Medulla oblongata (tissue), 1 donor: ENCODE data around the gene GRM5.
"Not testable (repeated sequence)": the region's sequence is repeated elsewhere in the genome, so short reads cannot be mapped to it uniquely, and the experiment has no call there.

ENCODE experiments used
- DNase-seq: peaks from one replicate; pipeline ENCODE4 v3.0.0-alpha.2; 2015; ENCODE audit errors: extremely low spot score

Gene GRM5

GRCh38 chr11:88835709-88836108 is 230.1 kb downstream of the GRM5 start:
- not testable (repeated sequence) for DNase-seq

DNA sequence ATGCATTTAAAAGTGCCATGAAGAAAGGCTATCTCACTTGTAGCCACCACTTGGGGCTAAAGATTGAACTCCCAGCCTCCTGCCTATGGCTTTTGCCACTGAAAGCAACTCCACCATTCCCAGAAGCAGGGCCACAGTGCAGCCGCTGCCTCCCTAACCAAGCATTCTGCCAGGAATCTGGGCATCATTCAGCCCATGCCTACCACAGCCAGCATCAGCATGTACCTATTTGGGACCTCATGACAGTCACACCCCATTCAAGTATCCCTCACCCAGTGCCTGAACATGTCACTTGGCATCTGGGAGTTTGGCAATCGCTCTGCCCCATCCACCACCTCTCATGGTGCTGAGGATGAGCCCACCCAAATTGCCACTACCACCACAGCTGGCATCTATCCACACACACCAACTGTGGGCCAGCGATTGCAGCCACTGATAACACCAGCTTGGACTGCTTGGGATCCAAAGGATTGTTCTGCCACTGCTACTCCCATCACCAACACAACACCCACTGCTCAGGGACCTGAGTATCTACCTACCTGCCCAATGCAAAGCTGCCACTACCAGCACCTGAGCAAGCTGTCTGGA is 234.4 kb downstream of the GRM5 start:
- DNase-seq: no peak

GRCh38 chr11:88827018-88827676 is 238.6 kb downstream of the GRM5 start:
- DNase-seq: no peak

DNA sequence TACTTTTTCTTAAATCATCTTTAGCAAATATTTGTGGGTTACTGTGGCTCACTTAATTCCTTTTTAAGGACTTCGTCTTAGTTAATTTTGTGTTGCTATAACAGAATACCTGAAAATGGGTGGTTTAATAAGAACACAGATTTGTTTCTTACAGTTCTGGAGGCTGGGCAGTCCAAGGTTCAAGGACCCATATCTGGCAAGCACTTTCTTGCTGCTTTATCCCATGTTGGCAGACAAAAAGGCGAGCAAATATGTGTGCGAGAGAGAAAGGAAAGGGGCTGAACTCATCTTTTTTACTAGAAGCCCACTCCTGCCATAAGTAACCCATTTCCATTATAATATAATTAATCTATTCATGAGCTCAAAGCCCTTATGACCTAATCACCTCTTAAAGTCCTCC is 246.2 kb downstream of the GRM5 start:
- no peak for DNase-seq

DNA sequence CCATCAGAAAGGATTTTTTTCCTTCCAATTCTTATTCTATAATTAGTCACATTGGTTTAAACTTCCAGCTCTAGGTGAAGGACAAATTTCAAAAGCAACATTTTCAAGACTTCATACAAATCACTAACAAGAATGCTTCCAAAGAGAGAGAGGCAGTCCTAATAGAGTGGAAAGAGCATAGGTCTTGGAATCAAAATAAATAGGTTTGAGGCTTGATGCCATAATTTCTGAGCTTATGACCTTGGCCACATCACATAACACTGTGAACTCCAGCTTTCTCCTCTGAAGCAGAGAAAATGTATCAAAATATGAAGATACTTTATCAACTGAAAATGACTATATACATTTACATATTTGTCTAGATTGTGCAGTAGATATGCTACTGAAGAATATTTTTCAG is 246.8 kb downstream of the GRM5 start:
- DNase-seq: no peak

GRCh38 chr11:88815505-88815904 is 250.3 kb downstream of the GRM5 start:
- no peak for DNase-seq

DNA sequence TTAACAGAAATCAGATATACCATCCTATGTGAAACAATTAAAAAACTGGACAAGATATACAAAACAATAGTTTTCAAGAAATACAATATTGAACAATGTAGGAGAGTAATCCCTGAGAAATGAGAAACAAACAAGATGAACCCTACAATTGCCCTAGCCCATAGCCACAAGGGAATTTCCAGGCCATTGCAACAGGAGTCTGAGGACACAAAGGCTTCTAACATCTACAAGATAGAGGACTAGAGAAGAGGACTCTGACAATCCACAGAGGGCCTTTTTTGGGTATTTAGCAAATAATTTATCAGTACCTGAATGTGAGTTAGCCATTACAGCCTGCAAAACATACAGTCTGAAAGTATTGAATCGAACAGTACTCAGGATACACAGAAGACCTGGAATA is 251.7 kb downstream of the GRM5 start:
- DNase-seq: no peak

DNA sequence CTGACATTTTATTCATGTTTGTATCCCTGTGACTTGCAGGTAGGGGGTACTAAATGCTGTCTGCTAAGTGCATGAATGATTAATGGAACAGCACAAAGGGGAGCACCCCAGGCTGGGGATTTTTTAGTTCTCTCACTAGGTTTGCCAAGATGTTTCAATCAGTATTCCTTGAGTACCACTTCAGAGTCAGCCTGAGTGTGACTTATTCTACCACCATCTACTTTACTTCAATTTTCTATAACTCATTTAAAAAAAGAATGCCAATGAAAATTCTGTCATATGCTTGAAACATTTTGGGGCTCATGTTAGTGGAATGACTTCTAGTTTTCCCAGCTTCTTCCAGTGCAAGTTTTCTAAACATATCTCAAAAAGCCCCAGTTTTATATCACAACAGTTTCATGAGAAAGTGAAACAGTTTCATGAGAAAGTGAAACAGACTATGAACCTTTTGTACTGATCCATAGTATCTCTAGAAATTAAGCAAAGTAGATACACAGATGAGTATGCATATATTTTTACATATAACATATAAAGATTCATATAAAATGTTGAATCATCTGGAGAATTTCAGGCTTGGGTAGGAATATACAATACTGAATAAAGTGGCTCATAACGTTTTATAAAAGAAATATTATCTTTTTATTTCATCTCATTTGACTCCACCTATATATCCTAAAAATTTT is 252.4 kb downstream of the GRM5 start:
- no peak for DNase-seq

- no peak for DNase-seq
These were observed 255.2 kb downstream of the GRM5 start for GRCh38 chr11:88810420-88811097.

GRCh38 chr11:88809126-88809525 is 256.7 kb downstream of the GRM5 start:
- DNase-seq: no peak

DNA sequence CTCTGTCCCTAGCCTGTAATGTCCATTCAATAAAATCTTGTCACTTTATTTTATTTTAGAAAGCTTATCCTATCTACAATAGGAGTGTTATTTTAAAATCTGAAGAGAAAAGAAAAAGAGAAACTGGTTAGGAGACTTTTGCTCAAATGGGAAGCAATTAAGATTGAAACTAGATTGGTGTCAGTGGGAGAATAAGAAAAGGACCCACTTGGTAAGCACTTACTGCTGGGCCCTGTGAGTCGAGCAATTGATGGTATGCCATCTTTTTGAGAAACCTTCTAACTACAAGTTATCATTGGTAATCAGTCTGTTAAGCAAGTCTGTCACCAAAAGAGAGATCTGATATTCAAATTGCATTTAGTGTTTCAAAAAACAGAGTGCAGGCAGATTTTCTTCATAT is 258.4 kb downstream of the GRM5 start:
- no peak for DNase-seq

DNA sequence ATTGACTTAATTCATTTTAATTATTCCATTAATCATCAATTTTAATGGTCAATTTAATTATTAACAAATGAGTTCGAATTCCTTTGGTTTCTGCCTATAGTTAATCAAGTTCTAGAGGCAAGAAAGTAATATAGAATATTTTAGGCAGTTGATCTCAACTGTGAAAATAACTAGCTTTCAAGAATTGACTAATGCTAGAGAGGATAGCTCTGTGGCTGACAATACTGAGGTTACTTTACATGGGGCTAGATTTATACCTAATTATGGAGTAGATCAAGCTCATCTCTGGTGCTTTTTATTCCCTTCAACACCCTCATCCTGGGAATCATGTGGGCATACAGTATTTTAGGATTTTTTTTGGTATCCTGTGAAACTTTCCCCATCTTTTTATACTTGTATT is 259.4 kb downstream of the GRM5 start:
- DNase-seq: no peak

- DNase-seq: no peak
These were observed 264.2 kb downstream of the GRM5 start for GRCh38 chr11:88801484-88802123.

- peak; percentile 71 for DNase-seq
These were observed 265.8 kb downstream of the GRM5 start for GRCh38 chr11:88799771-88800500.

GRCh38 chr11:88790182-88790581 is 275.6 kb downstream of the GRM5 start:
- DNase-seq: no peak

GRCh38 chr11:88779577-88779976 is 286.2 kb downstream of the GRM5 start:
- DNase-seq: no peak

DNA sequence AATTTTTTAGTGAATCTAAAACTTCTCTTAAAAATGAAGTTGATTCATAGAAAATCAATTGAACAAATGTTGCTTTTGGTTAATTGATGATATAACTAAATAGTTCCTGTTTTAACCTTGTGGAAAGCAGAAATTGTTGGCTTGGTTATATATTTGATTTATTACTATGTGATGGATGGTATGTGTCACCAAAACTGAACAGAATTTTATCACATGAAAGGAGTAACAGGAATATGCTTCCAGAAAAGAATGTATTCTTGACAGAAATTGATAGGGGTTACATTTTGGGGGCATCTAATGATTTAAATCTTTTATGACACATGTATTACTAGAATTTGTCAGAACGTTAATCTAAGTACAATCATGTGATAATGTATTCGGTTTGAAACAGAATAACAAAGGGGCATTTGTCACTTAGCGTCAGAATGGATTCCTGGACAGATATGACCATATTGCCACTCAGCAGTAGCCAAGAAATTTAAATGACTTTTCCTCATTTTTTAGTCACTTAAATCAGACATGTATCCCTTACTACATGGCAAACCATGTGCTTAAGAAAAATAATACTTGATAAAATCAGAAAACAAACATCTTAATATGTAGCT is 295.2 kb downstream of the GRM5 start:
- DNase-seq: no peak

- no peak for DNase-seq
These were observed 321.6 kb downstream of the GRM5 start for GRCh38 chr11:88744140-88744539.

- no peak for DNase-seq
These were observed 326.3 kb downstream of the GRM5 start for GRCh38 chr11:88739524-88739923.

- peak; percentile 89 for DNase-seq
These were observed 356.2 kb downstream of the GRM5 start for GRCh38 chr11:88709567-88709966.

DNA sequence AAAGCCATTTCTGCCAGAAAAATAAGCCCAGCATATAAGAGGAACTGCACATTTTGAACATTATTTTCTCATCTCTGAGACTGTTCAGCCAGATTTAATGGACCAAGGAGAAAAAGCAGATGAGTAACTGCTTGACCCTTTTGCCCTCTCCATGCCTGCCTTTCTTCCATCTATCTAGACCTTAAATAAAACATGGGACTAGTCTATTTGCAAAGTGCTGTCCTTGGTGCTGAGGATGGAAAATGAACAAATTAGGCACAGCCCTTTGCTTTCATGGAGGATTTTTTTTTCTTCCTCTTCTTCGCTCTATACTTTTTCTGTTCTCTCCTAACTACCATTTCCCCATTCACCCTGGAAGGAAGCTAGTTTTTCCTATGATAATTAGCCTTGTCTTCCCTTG is 361.3 kb downstream of the GRM5 start:
- no peak for DNase-seq
